H4 (cell line): ENCODE data around the gene IPO7. TPM values are rescaled to one million over a fixed set of nuclear protein-coding genes. Genes with fewer than 3 reads are reported as not detected.

Experiments used
- DNase-seq: peaks from one replicate; pipeline ENCODE4 v3.0.0-alpha.2; 2015; ENCODE audit warnings: low spot score
- total RNA-seq: library from RNA; depleted of rRNA; stranded (reverse); fragments of >200 nt; shearing (Covaris generic); gene quantifications from 2 replicates; pipeline ENCODE4 v1.2.3, GENCODE V29; 2014; rRNA removed

Gene IPO7
- total RNA-seq, 1 experiment from 2014 or later, result 88.9 TPM

DNA sequence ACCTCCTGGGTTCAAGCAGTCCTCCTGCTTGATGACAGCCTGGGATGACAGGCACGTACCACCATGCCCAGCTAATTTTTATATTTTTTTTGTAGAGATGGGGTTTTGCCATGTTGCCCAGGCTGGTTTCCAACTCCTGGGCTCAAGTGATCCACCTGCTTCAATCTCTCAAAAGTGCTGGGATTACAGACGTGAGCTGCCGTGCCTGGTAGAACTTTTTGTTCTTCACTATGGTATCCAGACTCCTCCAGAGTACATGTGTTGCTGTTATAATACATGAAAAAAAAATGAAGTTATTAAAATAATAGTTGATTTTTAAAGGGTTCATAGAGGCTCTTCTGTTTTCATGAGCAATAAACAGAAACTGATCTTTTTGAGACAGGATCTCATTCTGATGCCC is 105.9 kb downstream of the IPO7 start:
- no peak for DNase-seq

- no peak for DNase-seq
Observed at GRCh38 chr11:9493492-9493891, 109.0 kb downstream of the IPO7 start.

DNA sequence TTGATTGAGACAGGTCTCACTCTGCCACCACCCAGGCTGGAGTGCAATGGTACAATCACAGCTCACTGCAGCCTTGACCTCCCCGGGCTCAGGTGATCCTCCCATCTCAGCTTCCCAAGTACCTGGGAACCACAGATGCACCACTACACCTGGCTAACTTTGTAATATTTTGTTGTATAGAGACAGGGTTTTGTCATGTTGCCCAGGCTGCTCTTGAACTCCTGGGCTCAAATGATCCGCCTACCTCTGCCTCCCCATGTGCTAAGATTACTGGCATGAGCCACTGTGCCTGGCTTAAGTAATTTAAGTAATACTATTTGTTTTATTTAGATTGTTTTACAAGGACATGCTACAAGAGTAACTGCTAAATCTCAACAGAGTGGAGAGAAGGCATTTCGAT is 109.9 kb downstream of the IPO7 start:
- no peak for DNase-seq

- DNase-seq, result no peak
Observed at GRCh38 chr11:9495803-9496514, 111.5 kb downstream of the IPO7 start.

Other genes with a start within 250 kb of the IPO7 start
- 51.2 and 56.4 TPM in 2 replicates for gene DENND5A, start 119.3 kb upstream of the IPO7 start, total RNA-seq
- 54.7 and 68.1 TPM in 2 replicates for gene TMEM41B, start 70.1 kb upstream of the IPO7 start, total RNA-seq
- 27.6 and 38.0 TPM in 2 replicates for gene ZNF143, start 76.4 kb downstream of the IPO7 start, total RNA-seq
- gene WEE1, start 189.0 kb downstream of the IPO7 start, total RNA-seq, result 46.7 and 53.8 TPM in 2 replicates